BJ (cell line): ENCODE data around the gene PMP22. TPM values are rescaled to one million over a fixed set of nuclear protein-coding genes. Genes with fewer than 3 reads are reported as not detected.
A peak's percentile ranks its signal among the peaks of the same experiment; 100 is the strongest.

ENCODE experiments used
- CTCF ChIA-PET: fragments of 350-600 bp; formaldehyde crosslinking; extraction: SDS; loops from one replicate; lab custom pipeline; 2021; ENCODE audit warnings: antibody characterized with exemption, inconsistent platforms; lab: Yijun Ruan, JAX
- POLR2A ChIA-PET: fragments of 300-600 bp; sonication (Branson Sonifier 250); formaldehyde crosslinking; extraction: SDS; loops from one replicate; lab custom pipeline; 2021; ENCODE audit warnings: antibody characterized with exemption; lab: Charles Lee
- DNase-seq: peaks from one replicate; pipeline ENCODE4 v3.0.0-alpha.2; 2011; ENCODE audit warnings: low read depth
- H3K27me3 ChIP-seq: 2 replicates; pipeline ENCODE4 v1.6.0; 2011; ENCODE audit warnings: low read length; ENCODE audit not compliant: control insufficient read depth, insufficient read depth
- H3K36me3 ChIP-seq: 2 replicates; pipeline ENCODE4 v1.5.1; 2011; ENCODE audit warnings: low read length; ENCODE audit not compliant: control insufficient read depth, insufficient read depth
- H3K4me3 ChIP-seq: 2 replicates; pipeline ENCODE4 v1.5.1; 2011; ENCODE audit warnings: low read depth, mild to moderate bottlenecking, control low read depth, low read length
- polyA plus RNA-seq: library from polyadenylated mRNA; depleted of rRNA; stranded (reverse); fragments of >200 nt; gene quantifications from 2 replicates; pipeline ENCODE4 v1.2.3, GENCODE V29; 2011
- TF ChIP-seq, protein P1 (sequence below): IDR thresholded peaks from 2 replicates; pipeline ENCODE4 v1.5.1; 2011; ENCODE audit warnings: low read depth, mild to moderate bottlenecking, control low read depth, inconsistent platforms, low read length, moderate library complexity; ENCODE audit not compliant: insufficient read depth

The PMP22 gene
- polyA plus RNA-seq, 1 experiment, result 208 TPM

DNA sequence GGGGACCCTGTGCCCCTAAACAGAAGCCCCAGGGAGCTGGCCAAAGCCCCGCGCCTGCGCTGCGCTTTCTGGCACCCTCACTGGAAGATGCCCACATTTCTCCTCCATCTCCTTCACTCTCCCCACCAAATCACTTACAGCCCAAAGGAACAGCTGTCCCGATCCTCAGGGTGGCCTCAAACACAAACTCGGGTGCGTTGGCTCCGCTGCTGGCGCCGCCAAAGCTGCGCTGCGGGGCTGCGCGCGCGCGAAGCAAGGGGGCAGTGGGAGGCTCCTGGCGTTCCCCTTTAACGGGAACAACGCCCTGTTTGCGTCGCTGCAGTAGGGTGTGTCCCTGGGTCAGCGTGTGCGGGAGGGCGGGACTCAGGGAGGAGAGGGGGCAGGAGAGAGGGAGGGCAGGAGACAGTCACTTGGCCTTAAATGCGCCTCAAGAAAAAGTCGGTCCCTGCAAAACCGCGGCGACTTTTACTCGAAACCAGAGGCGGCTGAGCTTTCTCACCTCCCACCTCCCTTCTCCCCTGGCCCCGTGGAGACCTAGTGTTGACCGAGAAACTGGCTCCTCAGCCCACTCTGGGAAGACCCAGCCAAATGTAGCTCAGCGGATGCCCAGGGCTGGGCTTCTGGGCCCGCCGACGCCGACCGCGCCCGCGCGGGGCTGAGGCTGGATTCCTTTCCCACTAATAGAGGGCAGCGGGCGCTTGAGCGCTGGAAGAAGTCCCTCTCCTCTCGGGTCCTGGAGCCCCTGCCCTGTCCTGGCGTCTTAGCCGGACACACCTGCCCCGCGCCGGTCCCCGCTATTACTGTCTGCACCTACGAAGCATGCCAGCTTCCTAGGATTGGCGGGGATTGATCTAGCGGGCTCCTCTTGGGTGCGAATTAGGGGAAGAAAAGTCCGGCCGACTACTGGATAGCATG, 2.6 kb downstream of the PMP22 start:
- H3K4me3 ChIP-seq, result peak overlapping the region; percentile 72
- CTCF ChIA-PET, result interaction anchor here (0.7 to 3.6 kb wide), 12 partner anchors 10 to 251 kb away, joined by 3 to 43 read pairs (median 6); no protein-coding TSS in a partner anchor
- H3K36me3 ChIP-seq, result peaks cover 7% of the 10 kb centered on the region
- DNase-seq, result peak; percentile 76
- POLR2A ChIA-PET, result interaction anchor here (0.7 to 1.4 kb wide), 3 partner anchors 115 to 195 kb away, joined by 4 to 6 read pairs (median 5); no protein-coding TSS in a partner anchor
- TF ChIP-seq, protein P1, sequence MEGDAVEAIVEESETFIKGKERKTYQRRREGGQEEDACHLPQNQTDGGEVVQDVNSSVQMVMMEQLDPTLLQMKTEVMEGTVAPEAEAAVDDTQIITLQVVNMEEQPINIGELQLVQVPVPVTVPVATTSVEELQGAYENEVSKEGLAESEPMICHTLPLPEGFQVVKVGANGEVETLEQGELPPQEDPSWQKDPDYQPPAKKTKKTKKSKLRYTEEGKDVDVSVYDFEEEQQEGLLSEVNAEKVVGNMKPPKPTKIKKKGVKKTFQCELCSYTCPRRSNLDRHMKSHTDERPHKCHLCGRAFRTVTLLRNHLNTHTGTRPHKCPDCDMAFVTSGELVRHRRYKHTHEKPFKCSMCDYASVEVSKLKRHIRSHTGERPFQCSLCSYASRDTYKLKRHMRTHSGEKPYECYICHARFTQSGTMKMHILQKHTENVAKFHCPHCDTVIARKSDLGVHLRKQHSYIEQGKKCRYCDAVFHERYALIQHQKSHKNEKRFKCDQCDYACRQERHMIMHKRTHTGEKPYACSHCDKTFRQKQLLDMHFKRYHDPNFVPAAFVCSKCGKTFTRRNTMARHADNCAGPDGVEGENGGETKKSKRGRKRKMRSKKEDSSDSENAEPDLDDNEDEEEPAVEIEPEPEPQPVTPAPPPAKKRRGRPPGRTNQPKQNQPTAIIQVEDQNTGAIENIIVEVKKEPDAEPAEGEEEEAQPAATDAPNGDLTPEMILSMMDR, result peak; percentile 60
- peaks cover 7% of the 10 kb centered on the region for H3K27me3 ChIP-seq

- POLR2A ChIA-PET, result interaction anchor here (0.7 kb wide), 1 partner anchor 131 kb away, joined by 4 read pairs; no protein-coding TSS in a partner anchor
- CTCF ChIA-PET, result interaction anchor here (0.7 to 3.6 kb wide), 15 partner anchors 11 to 252 kb away, joined by 3 to 43 read pairs (median 5); no protein-coding TSS in a partner anchor
- Histone ChIP-seq H3K4me3 (peak overlapping the region; percentile 72), H3K36me3 (peaks cover 13% of the 10 kb centered on the region), H3K27me3 (peaks cover 6% of the 10 kb centered on the region)
- DNase-seq, result no peak
- TF ChIP-seq, protein P1, result no peak
Measured at GRCh38 chr17:15261802-15262290, 3.3 kb downstream of the PMP22 start.

GRCh38 chr17:15261258-15261801, 3.8 kb downstream of the PMP22 start:
- Histone ChIP-seq H3K4me3 (peak overlapping the region; percentile 72), H3K36me3 (peaks cover 15% of the 10 kb centered on the region), H3K27me3 (peaks cover 4% of the 10 kb centered on the region)
- DNase-seq, result no peak
- POLR2A ChIA-PET, result no interaction called here
- CTCF ChIA-PET, result interaction anchor here (0.7 to 3.6 kb wide), 11 partner anchors 11 to 248 kb away, joined by 3 to 43 read pairs (median 3); no protein-coding TSS in a partner anchor
- TF ChIP-seq, protein P1, result no peak

GRCh38 chr17:15260376-15261257, 4.5 kb downstream of the PMP22 start:
- Histone ChIP-seq H3K27me3 (no peaks in the 10 kb centered on the region), H3K36me3 (peaks cover 15% of the 10 kb centered on the region), H3K4me3 (peak overlapping the region; percentile 72)
- POLR2A ChIA-PET, result no interaction called here
- TF ChIP-seq, protein P1, result peak; percentile 43
- CTCF ChIA-PET, result interaction anchor here (0.7 to 3.6 kb wide), 16 partner anchors 11 to 248 kb away, joined by 3 to 43 read pairs (median 4); no protein-coding TSS in a partner anchor
- DNase-seq, result peak; percentile 45
